Raji (cell line): ENCODE results near the gene RAD51B.

ENCODE experiments used
- POLR2A ChIP-seq: IDR thresholded peaks from 2 replicates; pipeline ENCODE4 v1.6.1; 2011; ENCODE audit warnings: low read depth, low read length, control low read depth; ENCODE audit not compliant: insufficient read depth

RAD51B gene

GRCh38 chr14:68767248-68767645, 947.7 kb downstream of the RAD51B start:
- no peak for TF ChIP-seq POLR2A

- TF ChIP-seq POLR2A, result no peak
Observed at GRCh38 chr14:68768316-68768715, 948.7 kb downstream of the RAD51B start.

DNA sequence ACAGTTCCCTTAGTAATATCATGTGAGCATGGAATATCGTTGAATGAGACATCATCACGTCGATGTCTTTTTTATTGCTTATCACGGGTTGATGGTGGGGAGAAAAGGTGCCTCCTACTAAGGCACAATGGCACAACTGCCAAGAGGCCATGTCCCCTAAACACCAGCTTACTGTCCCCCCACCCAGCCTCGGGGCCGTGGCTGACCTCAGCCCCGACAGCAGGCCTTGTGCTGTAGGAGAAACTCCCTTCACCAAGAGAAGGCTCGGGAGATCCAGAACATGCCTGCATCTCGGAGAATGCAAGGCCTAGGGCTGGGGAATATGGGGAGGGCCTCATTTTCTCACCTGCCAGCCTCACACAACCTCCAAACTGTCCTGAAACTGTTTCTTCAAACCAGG, 950.5 kb downstream of the RAD51B start:
- no peak for TF ChIP-seq POLR2A

DNA sequence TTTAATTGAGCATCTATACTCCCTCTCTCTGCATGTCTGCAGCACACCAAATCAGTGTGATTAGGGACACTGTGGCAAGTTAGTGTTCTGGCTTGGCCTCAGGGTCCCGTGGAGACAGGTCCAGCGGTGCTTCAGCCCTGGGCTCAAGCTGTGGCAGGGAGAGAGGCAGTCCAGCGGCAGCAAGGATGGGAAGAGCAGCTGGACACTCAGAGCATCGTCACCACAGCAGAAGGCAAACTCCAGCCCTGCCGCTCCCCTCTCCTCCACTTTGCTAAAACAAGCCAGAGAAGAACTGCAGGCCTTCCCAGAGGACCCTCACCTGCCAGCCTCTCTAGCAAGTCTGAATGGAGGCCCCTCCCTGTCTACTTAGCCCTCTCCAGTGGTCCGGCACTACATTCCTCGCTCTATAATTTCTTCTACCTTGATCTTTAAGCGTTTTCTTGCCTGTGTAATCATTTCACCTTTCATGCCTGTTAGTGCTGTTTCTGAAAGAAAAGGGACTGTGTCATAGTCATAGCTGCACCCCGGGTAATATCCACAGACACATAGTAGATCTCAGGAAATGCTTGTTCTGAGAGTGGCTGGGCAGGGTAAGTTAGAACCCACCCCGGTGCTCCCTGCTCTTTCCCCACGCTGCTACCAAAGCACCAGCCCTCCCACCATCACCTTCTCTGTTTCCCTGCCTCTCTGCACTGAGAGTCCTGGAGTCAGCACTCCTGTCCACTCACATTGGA, 951.1 kb downstream of the RAD51B start:
- TF ChIP-seq POLR2A, result no peak

- TF ChIP-seq POLR2A, result no peak
Observed at GRCh38 chr14:68771631-68772030, 952.1 kb downstream of the RAD51B start.

GRCh38 chr14:68772761-68773381, 953.3 kb downstream of the RAD51B start:
- TF ChIP-seq POLR2A, result no peak

GRCh38 chr14:68774771-68775613, 955.4 kb downstream of the RAD51B start:
- TF ChIP-seq POLR2A, result no peak

- no peak for TF ChIP-seq POLR2A
Observed at GRCh38 chr14:68775614-68776126, 956.1 kb downstream of the RAD51B start.

- no peak for TF ChIP-seq POLR2A
Observed at GRCh38 chr14:68777644-68778043, 958.1 kb downstream of the RAD51B start.
